GM06990 (cell line): ENCODE data around the gene KCNN3.

ENCODE experiments used
- DNase-seq: peaks from one replicate; pipeline ENCODE4 v3.0.0-alpha.2; 2011; ENCODE audit not compliant: insufficient read length; ENCODE audit errors: extremely low read depth
- H3K27me3 ChIP-seq: replicated peaks from 2 replicates; pipeline ENCODE4 v1.6.0; 2011; ENCODE audit warnings: low read length; ENCODE audit not compliant: control insufficient read depth, insufficient read depth
- H3K36me3 ChIP-seq: 2 replicates; pipeline ENCODE4 v1.5.1; 2011; ENCODE audit warnings: low read length; ENCODE audit not compliant: control insufficient read depth, insufficient read depth
- H3K4me3 ChIP-seq: replicated peaks from 2 replicates; pipeline ENCODE4 v1.5.1; 2011; ENCODE audit warnings: low read depth, mild to moderate bottlenecking, control low read depth, low read length
- TF ChIP-seq, protein P1 (sequence below): IDR thresholded peaks from 2 replicates; pipeline ENCODE4 v1.5.1; 2011; ENCODE audit warnings: low read length, control low read depth, mild to moderate bottlenecking, inconsistent platforms; ENCODE audit not compliant: insufficient read depth, poor library complexity, severe bottlenecking

Gene KCNN3

DNA sequence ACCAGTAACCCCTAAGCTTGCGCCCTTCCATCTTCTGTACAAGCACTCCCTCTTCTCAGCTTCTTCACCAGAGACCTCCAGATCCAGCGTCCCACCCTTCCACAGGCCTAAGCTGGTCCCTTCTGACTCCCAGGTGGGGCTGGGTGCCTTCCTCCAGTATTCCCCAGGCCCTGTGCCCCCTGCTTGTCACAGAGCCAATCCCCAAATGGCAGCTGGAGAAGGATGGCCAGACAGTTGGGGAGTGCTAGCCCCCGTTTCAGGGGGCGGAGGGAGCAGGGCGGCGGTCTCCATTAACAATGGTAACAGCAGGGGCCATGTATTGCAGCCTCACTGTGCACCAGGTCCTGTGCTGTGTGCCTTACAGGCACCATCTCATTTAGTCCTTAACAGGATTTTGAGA is 85.7 kb downstream of the KCNN3 start:
- TF ChIP-seq, protein P1, sequence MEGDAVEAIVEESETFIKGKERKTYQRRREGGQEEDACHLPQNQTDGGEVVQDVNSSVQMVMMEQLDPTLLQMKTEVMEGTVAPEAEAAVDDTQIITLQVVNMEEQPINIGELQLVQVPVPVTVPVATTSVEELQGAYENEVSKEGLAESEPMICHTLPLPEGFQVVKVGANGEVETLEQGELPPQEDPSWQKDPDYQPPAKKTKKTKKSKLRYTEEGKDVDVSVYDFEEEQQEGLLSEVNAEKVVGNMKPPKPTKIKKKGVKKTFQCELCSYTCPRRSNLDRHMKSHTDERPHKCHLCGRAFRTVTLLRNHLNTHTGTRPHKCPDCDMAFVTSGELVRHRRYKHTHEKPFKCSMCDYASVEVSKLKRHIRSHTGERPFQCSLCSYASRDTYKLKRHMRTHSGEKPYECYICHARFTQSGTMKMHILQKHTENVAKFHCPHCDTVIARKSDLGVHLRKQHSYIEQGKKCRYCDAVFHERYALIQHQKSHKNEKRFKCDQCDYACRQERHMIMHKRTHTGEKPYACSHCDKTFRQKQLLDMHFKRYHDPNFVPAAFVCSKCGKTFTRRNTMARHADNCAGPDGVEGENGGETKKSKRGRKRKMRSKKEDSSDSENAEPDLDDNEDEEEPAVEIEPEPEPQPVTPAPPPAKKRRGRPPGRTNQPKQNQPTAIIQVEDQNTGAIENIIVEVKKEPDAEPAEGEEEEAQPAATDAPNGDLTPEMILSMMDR = no peak
- no peaks in the 10 kb centered on the region for H3K27me3 ChIP-seq
- no peak for DNase-seq
- H3K36me3 ChIP-seq = peaks cover 6% of the 10 kb centered on the region
- H3K4me3 ChIP-seq = no peak overlapping the region

DNA sequence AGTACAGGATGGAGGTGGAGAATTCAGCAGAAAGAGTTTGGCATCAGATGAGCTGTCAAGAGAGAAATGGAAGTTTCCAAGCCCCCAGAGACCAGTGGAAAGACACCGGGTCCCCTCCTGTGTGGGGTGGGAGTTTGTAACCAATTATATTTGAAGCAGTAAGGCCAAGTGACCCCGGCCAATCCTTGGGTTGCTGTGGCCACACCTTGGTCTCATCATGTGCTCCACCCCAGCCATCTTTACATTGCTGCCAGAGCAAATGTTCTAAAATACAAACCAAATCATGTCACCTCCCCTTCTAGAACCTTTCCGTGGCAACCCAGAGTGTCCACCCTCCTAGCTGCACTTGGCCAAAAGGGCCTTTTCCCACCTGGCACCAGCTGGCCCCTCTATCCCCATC is 86.1 kb downstream of the KCNN3 start:
- DNase-seq = no peak
- Histone ChIP-seq H3K4me3 (no peak overlapping the region), H3K36me3 (peaks cover 6% of the 10 kb centered on the region), H3K27me3 (no peaks in the 10 kb centered on the region)
- TF ChIP-seq, protein P1 = no peak

DNA sequence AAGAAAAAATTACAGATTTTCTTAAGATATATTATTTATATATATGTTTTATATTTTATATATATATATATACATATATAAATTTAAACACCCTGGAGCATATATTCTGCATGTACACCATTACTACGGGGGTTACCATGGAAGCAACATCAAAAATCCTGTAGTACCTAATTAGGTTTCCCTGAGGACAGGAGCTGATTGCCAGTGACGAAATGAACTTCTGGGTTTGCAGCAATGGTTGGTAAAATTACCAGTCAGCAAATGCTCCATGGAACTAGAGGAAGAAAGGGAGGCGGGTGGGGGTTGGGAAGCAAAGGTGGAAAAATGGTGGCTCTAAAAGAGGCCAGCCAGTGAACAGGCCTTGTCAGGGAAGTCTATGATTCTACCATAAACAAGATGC is 89.5 kb downstream of the KCNN3 start:
- no peaks in the 10 kb centered on the region for H3K27me3 ChIP-seq
- peaks cover 6% of the 10 kb centered on the region for H3K36me3 ChIP-seq
- no peak for DNase-seq
- TF ChIP-seq, protein P1 = no peak
- H3K4me3 ChIP-seq = no peak overlapping the region

DNA sequence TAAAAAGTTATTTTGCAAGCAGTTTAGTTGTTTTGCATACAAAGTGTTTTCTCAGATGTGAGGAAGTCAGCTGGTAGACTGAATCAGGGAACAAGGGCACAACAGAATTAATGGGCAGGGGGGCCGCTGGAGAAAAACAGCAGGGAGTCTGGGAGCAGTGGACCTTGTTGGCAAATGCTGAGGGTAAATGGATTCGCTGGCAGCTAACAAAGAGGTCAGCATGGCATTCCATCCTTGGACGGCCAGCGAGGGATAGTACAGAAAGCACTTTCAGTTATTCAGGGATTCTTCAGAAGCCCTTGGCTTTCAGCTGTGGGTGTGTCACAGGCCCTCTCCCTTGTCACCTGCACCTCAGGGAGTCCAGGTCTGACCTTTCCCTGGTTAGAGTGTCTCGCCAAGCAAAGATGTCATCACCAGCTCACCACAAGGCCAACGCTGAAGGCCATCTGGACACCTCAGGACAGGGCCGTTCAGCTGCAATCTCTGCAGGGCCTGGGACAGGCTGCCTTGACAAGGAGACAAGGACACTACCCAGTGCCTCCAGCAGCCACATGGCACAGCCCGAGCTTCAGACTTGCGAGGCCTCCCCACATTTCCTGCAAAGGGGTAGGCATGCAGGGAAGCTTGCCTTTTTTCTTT is 90.4 kb downstream of the KCNN3 start:
- no peak overlapping the region for H3K4me3 ChIP-seq
- TF ChIP-seq, protein P1 = no peak
- no peak for DNase-seq
- H3K27me3 ChIP-seq = no peaks in the 10 kb centered on the region
- peaks cover 6% of the 10 kb centered on the region for H3K36me3 ChIP-seq

DNA sequence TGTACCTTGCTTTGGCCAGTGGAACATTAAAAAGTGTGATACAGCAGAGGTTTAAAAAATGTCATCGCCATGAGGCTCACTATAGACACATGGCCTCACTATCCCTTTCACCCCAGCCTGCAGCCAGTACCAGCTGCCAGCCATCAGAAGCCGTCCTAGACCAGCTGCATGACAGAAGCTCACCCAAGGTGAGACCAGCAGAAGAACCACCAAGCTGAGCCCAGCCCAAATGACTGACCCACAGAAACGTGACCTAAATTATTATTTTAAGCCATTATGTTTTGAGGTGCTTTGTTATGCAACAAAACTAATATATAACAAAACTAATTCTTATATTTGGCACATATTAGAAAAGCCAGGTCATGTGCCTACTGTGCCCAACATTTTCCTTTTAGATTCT is 91.1 kb downstream of the KCNN3 start:
- no peak for DNase-seq
- TF ChIP-seq, protein P1 = no peak
- H3K4me3 ChIP-seq = no peak overlapping the region
- H3K27me3 ChIP-seq = no peaks in the 10 kb centered on the region
- peaks cover 6% of the 10 kb centered on the region for H3K36me3 ChIP-seq

DNA sequence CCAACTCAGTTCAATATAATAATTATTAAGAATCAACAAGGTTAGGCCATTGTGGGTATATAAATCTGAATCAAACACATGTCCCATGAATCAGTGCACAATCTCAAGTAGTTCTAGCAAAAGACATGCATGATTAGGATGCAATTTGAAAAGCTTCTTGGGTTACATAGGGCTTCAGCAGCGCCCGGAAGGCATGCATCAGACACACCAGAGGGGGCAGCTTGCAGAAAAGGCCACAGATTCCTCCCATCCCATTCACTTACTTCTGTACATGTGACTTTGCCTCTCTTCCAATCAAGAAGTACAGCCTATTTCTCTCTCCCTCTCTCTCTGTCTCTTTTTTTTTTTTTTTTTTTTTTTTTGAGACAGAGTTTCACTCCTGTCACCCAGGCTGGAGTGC is 91.8 kb downstream of the KCNN3 start:
- Histone ChIP-seq H3K36me3 (peaks cover 8% of the 10 kb centered on the region), H3K4me3 (no peak overlapping the region), H3K27me3 (no peaks in the 10 kb centered on the region)
- DNase-seq = no peak
- TF ChIP-seq, protein P1 = no peak
